Urinary bladder (tissue), 4 donors: ENCODE results near the gene RASSF6. TPM values are rescaled to one million over a fixed set of nuclear protein-coding genes. Genes with fewer than 3 reads are reported as not detected.
A peak's percentile ranks its signal among the peaks of the same experiment; 100 is the strongest.
"Not testable (repeated sequence)": the region's sequence is repeated elsewhere in the genome, so short reads cannot be mapped to it uniquely, and the experiment has no call there.

ENCODE experiments used
- DNase-seq: peaks from one replicate; pipeline ENCODE4 v3.0.0-alpha.2; 2015; ENCODE audit errors: extremely low spot score
- H3K27ac ChIP-seq: one replicate; pipeline ENCODE4 v1.5.1; 2013; ENCODE audit warnings: low read depth, mild to moderate bottlenecking, moderate library complexity
- H3K36me3 ChIP-seq: one replicate; pipeline ENCODE4 v1.6.1; 2013; ENCODE audit warnings: mild to moderate bottlenecking, moderate library complexity; ENCODE audit not compliant: insufficient read depth
- H3K4me1 ChIP-seq: one replicate; pipeline ENCODE4 v1.6.1; 2013; ENCODE audit warnings: mild to moderate bottlenecking, moderate library complexity; ENCODE audit not compliant: insufficient read depth
- H3K4me3 ChIP-seq: one replicate; pipeline ENCODE4 v1.5.1; 2013; ENCODE audit warnings: low read depth, low read length
- WGBS: extraction: QIAGEN DNeasy Blood & Tissue Kit; methylation state at CpG from one replicate; pipeline ENCODE4 v1.1.7; 2013; 5-methylcytosine and 5-hydroxymethylcytosine counted together
- polyA plus RNA-seq: library from polyadenylated mRNA; stranded (reverse); fragments of 200-250 nt; gene quantifications from one replicate; pipeline ENCODE4 v1.2.3, GENCODE V29; 2013
- total RNA-seq: library from RNA; depleted of rRNA; stranded (reverse); fragments of >200 nt; gene quantifications from one replicate; pipeline ENCODE4 v1.2.3, GENCODE V29; 2014
- donor health status: healthy with polysubstance abuse.
- donor health status: healthy.

Gene RASSF6
- total and polyA plus RNA-seq, 2 donors = 2.7 to 14.8 TPM

DNA sequence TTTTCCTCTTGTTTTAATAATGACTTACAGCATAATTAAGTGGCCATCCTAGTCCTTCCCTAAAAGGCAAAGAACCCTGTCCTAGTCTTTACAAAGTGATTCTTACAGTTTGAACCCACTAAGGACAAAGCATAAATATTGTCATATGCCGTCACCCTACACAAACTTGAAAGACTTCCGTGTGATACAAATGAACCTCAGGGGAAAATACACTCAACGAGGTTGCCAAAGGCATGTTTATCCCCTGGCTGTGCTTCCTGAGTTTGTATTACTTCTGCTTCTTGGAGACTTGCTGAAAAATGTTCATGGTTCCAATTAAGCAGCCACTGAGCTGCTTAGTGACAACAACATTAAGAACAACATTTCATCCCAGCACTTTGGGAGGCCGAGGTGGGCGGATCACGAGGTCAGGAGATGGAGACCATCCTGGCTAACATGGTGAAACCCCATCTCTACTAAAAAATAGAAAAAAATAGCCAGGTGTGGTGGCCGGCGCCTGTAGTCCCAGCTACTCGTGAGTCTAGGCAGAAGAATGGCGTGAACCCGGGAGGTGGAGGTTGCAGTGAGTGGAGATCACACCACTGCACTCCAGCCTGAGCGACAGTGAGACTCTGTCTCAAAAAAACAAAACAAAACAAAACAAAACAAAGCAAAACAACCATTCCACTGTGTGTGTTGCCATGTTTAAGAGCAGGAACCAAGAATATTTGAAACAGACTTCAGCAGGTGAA is 16.2 kb downstream of the RASSF6 start:
- Histone ChIP-seq H3K27ac (no peak overlapping the region), H3K36me3 (no peaks in the 10 kb centered on the region)
- WGBS = 80% methylated on average over 12 of the region's 12 CpGs

DNA sequence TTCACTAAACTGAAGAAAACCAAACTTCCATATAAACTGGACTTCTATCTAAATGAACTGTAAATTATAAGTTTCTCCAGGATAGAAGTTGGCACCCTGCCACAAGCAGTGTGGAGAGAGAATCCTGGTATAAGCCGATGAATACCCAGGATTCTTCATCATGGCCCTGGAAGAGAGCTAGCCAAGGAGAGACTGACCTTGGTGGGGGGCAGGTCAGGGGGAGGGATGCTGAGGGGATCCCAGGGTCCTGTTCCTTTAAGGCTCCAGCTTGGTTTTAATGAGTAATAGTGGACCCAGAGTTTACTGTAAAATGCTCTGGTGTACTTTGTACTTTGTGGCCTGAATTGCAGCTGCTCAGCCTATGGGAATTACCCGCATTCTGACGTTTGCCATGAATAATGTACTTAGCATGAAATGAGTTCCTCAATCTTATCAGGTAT is 16.9 kb downstream of the RASSF6 start:
- WGBS = 51% methylated on average over 3 of the region's 3 CpGs
- DNase-seq = no peak
- H3K4me3 ChIP-seq = no peak overlapping the region
- peak overlapping the region; percentile 23 for H3K27ac ChIP-seq
- H3K4me1 ChIP-seq = no peaks in the 10 kb centered on the region
- H3K36me3 ChIP-seq = no peaks in the 10 kb centered on the region

More for the DNA sequence above, 16.2 kb downstream of the RASSF6 start:
- H3K4me1 ChIP-seq = no peaks in the 10 kb centered on the region
- DNase-seq = no peak
- H3K4me3 ChIP-seq = no peak overlapping the region

DNA sequence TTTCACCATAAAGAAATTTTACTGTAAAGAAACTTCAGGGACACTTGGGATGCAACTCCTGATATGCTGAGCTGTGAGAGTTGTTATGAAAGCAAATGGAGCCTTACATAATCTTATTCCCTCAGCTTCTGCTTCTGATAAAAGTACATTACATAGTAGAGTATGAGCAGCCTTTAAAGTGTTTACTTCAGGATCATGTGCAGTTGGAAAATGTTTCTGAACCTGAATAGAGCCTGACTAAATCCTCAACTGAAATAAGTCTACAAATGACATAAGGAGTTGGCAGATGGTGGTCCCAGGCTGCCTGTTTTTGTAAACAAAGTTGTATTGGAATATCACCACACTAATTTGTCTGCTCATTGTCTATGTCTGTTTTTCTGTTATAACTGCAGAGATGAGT is 19.3 kb downstream of the RASSF6 start:
- H3K4me1 ChIP-seq = no peaks in the 10 kb centered on the region
- no peak overlapping the region for H3K27ac ChIP-seq
- no peaks in the 10 kb centered on the region for H3K36me3 ChIP-seq
- no peak for DNase-seq
- H3K4me3 ChIP-seq = no peak overlapping the region

DNA sequence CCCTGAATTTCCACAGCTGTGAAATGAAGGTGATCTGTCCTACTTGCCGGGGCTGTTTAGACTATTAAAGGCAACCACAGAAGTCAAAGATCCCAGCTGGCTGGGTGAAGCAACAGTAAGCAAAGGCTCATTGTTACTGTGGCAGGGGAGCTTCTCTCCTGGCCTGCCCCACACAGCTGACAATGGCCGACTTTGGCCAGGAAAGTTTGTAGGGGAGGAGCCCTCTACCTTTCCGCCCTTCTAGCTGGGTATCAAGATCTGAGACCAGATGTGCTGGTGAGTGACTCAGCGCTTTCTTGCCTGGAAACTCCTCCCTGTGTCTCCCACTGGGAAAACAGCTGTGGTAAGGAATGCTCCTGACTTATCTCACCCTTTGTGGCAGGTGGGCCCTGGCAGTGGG is 21.1 kb downstream of the RASSF6 start:
- Histone ChIP-seq H3K4me3 (no peak overlapping the region), H3K4me1 (no peaks in the 10 kb centered on the region), H3K36me3 (no peaks in the 10 kb centered on the region), H3K27ac (no peak overlapping the region)
- DNase-seq = no peak
- 43% methylated on average over 4 of the region's 4 CpGs for WGBS

DNA sequence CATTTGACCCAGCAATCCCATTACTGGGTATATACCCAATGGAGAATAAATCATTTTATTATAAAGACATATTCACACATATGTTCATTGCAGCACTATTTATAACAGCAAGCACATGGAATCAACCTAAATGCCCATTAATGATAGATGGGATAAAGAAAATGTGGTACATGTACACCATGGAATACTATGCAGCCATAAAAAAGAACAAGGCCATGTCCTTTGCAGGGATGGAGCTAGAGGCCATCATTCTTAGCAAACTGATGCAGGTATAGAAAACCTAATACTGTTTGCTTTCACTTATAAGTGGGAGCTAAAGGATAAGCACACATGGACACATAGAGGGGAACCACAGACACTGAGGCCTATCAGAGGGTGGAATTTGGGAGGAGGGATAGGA is 22.6 kb downstream of the RASSF6 start:
- Histone ChIP-seq H3K4me1 (no peaks in the 10 kb centered on the region), H3K4me3 (no peak overlapping the region), H3K27ac (no peak overlapping the region), H3K36me3 (no peaks in the 10 kb centered on the region)
- DNase-seq = no peak

DNA sequence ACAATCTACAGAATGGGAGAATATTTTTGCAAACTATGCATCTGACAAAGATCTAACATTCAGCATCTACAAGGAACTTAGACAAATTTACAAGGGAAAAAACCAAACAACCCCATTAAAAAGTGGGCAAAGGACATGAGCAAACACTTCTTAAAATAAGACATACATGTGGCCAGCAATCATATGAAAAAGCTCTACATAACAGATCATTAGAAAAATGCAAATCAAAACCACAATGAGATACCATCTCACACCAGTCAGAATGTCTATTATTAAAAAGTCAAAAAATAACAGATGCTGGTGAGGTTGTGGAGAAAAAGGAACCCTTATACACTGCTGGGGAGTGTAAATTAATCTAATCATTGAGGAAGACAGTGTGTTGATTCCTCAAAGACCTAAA is 23.1 kb downstream of the RASSF6 start:
- H3K27ac ChIP-seq, H3K4me1 ChIP-seq, DNase-seq: not testable (repeated sequence)

DNA sequence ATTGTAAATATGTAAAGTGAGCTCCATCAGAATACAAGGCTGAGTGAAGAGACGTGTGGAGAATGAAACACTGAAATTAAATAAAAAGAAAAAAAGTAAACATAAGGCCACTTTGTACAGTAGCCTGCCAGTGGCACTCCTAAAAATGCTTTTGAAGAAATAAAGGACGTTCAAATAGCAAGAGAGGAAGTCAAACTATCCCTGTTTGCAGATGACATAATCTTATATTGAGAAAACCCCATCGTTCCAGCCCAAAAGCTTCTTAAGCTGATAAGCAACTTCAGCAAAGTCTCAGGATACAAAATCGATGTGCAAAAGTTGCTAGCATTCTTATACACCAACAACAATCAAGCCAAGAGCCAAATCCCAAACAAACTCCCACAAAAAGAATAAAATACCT is 24.2 kb downstream of the RASSF6 start:
- WGBS = 38% methylated on average over 4 of the region's 4 CpGs
- DNase-seq = no peak

More for the DNA sequence above, 23.1 kb downstream of the RASSF6 start:
- not testable (repeated sequence) for H3K36me3 ChIP-seq, H3K4me3 ChIP-seq

DNA sequence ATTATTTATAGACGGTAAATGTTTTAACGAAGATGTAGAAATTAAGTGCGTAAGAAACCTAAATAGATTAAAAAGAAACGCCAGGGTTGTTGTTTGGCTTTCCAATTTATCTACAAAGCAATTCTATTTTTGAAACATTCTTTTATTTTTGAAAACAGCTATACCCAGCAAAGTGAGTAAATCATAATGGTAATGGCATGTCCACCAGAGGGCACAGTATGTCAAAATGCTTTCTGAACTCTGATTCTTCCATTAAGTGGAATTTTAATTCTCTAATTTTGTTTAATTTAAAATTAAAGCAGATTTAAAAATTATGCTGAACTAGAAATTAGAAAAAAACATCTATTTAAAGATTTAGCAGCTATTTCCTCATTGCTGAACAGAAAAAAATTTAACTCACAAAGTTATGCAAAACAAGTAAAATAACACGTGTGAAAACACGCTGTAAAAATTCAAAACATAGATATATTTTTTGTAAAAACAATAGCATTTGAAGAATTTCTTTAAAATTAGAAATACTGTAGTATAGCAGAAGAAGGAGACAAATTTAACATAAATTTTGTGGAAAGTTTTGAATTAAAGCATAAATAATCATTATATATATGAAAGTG is 26.5 kb downstream of the RASSF6 start:
- Histone ChIP-seq H3K4me3 (no peak overlapping the region), H3K4me1 (no peaks in the 10 kb centered on the region), H3K27ac (no peak overlapping the region), H3K36me3 (no peaks in the 10 kb centered on the region)
- WGBS = 81% methylated on average over 6 of the region's 6 CpGs
- DNase-seq = no peak

More for the DNA sequence above, 24.2 kb downstream of the RASSF6 start:
- H3K36me3 ChIP-seq = no peaks in the 10 kb centered on the region
- H3K27ac ChIP-seq = no peak overlapping the region
- H3K4me1 ChIP-seq = no peaks in the 10 kb centered on the region
- no peak overlapping the region for H3K4me3 ChIP-seq

DNA sequence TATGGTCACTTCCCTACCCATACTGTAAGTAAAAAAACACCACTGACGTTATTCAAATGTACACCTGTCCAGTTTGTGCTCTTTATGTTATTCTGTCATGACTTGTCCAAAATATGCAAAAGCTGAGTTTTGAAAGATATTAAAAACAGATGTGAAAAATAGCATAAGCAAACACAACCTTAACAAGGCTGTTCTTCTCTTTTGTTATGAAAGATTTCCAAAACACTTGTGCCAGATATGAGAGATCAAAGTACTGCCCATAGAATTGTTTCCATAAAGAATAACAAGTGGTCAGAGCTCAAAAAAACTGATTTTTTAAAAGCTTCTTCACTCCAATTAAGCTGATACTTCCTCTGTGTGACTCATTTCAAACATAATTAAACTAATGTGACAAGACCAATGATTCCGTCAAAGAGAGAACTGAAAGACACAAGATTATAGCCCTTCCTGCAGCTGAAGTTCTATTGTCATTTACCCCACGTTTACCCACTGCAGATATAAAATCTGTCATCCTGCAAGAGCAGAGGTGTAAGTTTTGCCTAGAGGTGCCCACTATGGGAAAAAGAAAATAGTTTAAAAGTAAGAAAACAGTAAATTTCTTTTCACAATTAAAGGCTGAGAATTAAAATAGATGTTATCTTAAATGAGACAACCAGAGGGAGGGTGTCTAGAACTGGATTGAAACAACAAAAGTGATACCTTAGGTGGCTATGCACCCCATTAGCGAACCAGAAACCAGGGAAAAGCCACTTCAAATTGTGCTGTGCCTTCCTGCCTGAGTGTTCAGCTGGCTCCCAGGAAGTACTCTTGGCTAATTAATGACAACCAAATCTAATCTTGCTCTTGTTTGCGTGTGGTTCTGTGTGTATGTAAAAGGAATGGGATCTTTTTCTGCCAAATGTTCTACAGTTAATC is 30.1 kb downstream of the RASSF6 start:
- WGBS = 43% methylated on average over 5 of the region's 5 CpGs
- Histone ChIP-seq H3K27ac (no peak overlapping the region), H3K4me1 (no peaks in the 10 kb centered on the region), H3K36me3 (no peaks in the 10 kb centered on the region), H3K4me3 (no peak overlapping the region)
- DNase-seq = no peak

DNA sequence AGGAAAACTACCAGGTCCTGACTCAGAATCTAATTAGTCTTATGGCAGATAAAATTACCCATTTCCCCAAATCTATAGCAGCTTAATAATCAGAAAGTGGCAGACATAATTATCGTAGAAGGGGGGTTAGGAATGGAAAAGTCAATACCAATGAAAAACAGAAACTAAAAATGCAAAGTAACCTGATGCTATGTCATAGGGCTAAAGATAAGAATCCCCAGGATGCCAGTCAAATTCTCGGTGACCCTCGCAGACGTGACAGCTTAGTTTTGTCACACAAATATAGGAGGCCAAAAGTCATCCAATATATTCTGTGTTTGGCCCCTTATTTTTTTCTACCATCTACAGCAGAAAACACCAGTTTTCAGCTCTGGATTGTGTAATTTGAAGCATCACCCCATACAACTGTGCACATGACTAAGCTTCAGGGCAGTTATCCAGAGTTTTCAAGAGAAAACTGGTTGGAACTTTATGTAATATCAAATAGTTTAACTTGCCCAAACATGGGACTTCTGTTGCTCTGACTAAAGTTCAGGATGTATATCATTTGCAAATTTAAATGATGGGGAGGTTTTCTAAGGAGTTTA is 30.9 kb downstream of the RASSF6 start:
- WGBS = 74% methylated on average over 4 of the region's 4 CpGs
- Histone ChIP-seq H3K36me3 (no peaks in the 10 kb centered on the region), H3K4me1 (no peaks in the 10 kb centered on the region), H3K27ac (peak overlapping the region; percentile 28), H3K4me3 (no peak overlapping the region)
- no peak for DNase-seq

DNA sequence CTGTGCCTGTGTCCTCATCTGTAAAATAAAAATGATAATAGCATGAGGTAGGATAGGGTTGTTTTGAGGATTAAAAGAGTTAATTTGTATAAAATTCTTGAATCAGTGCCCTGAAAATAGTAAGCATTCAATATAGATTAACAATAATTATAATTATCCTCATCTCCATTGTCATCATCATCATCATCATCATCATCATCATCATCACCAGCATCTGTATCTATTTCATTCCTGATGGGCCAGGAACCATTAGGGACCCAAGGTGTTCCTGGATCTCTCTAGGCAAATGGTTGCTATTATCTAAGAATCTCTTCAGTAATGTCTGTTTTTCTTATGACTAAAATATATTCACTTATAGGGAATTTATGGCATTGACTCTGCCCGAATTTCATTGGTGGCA is 31.6 kb downstream of the RASSF6 start:
- Histone ChIP-seq H3K4me1 (no peaks in the 10 kb centered on the region), H3K4me3 (no peak overlapping the region), H3K27ac (no peak overlapping the region), H3K36me3 (no peaks in the 10 kb centered on the region)
- 91% methylated on average over 1 of the region's 1 CpG for WGBS
- no peak for DNase-seq

DNA sequence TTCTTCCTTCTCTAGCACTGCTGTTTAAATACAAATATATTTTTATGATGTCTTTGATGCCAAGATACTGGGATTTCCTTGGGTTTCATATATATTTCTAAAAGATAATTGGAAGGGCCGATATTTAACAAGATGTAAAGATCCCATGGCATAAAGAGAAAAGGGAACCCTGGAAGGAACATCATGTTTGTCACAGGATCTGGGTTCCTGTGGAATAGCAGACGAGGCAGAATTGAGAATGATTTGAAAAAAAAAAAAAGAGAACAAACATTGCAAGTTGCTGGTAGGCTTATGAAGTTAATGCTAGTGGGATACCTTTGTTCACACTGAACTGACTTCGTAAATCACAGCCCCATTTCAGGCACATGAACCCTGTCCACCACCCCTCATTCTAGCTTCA is 33.6 kb downstream of the RASSF6 start:
- Histone ChIP-seq H3K27ac (no peak overlapping the region), H3K4me1 (no peaks in the 10 kb centered on the region), H3K36me3 (no peaks in the 10 kb centered on the region), H3K4me3 (no peak overlapping the region)
- DNase-seq = no peak
- WGBS = 84% methylated on average over 3 of the region's 3 CpGs

DNA sequence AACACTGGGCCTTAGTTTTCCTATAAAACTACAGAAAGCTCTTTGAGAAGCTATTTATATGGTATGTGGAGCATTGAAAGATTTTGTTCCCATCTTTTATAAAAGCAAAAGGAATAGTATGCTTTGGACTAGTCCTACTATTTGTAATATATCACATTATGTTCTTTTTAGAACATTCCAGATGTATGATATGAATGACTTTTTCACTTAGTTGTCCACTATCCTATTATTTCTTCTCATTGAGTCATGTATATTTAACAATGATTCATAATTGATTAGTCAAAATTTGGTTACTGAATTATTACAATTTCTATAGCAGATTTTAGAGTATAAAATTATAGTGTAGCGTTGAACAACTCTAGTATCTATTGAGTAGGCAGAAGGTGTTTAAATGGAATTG is 34.2 kb downstream of the RASSF6 start:
- no peak overlapping the region for H3K27ac ChIP-seq
- 97% methylated on average over 1 of the region's 1 CpG for WGBS
- no peak for DNase-seq
- no peak overlapping the region for H3K4me3 ChIP-seq
- H3K4me1 ChIP-seq = no peaks in the 10 kb centered on the region
- no peaks in the 10 kb centered on the region for H3K36me3 ChIP-seq
